ENCODE measurements around the gene PSME3IP1.

DNA sequence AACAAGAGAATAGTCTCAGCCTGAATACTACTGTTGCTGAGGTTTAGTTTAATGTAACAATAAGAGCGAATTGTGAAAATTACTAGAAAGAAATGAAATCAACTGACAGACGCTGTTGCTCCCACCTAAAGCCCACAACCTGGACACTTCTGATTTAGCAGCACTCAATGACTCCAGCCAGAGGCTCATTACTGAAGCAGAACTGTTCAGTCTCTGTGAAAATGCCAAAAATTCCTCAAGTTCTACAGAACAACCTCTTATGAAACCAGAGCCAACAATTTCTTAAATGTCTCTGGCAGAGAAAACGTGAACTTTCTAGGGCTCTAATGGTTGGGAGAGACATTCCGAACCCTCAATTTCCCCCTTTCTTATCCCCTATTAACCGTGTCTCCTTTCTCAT is 9.9 kb downstream of the PSME3IP1 start:
- no peak for TF ChIP-seq CTCF (conservative IDR thresholded peaks at IDR 0.05)
- no peak for TF ChIP-seq ZFX (IDR thresholded peaks at IDR 0.05)
